GM19043 (cell line): Measurements from ENCODE around the gene HYI.
"Not testable (repeated sequence)": the region's sequence is repeated elsewhere in the genome, so short reads cannot be mapped to it uniquely, and the experiment has no call there.

Experiments used
- ATAC-seq: cut with Tn5 transposase; IDR thresholded peaks from one replicate; pipeline ENCODE4 v1.9.1; 2021; ENCODE audit warnings: low read depth; ENCODE audit not compliant: unreplicated experiment

The HYI gene

GRCh38 chr1:43432171-43432860 is 21.4 kb downstream of the HYI start:
- no peak for ATAC-seq

DNA sequence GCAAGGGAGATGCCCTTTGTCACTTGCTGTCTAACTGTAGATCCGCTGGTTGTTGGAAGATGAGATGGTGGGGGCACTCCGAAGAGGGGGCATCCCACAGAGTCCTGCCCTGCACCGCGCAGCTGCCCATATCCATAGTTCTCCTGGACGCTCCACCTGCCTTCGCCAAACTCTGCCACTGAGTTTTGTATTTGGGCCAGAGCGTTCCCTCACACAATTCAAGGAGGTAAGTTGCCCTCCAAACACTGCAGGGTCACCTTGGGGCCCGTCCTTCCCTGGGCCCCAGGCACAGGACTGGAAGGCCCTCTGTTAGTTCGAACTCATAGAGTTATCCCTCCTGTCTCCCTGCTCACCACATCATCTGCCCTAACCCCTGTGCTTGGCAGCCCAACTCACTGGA is 22.1 kb downstream of the HYI start:
- no peak for ATAC-seq

DNA sequence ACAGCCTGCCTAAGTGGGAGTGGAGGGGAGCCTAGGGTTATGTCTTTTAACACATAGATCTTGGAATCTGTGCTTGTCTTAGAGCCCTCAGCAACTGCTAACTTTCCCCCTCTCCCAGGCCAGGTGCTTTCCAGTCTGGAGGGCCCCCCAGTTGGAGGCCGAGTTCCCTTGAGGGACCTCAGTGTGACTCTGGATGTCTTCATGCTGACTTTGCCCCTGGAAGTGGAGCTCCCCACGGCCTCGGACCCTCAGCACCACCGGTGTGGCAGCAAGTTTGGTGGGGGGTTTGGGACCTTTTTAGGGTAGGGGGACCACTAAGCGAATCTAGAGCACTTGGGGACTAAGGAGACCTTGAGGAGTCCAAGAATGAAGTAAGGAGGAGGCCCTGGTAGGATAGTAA is 22.9 kb downstream of the HYI start:
- ATAC-seq: no peak

- ATAC-seq: no peak
Observed at GRCh38 chr1:43427941-43428340, 25.8 kb downstream of the HYI start.

- ATAC-seq: no peak
Observed at GRCh38 chr1:43427524-43427923, 26.2 kb downstream of the HYI start.

DNA sequence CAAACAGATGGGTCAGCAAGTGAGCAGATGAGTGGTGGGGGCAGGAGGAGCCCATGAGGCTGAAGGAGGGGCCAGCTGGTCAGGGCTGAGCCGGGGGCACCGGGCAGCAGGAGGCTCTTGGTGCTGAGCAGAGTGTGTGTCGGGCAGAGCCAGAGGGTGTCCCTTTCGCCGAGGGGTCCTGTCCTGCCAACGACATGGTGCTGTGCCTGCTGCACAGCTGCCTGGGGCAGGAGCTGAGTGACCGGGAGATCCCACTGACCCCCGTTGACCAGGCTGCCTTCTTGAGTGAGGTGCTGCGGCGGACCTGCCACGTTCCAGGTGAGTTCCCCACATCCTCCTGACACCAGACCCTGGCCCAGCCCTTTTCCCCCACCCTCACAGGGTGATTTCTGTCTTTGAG is 27.5 kb downstream of the HYI start:
- no peak for ATAC-seq

- ATAC-seq: no peak
Observed at GRCh38 chr1:43425045-43425444, 28.7 kb downstream of the HYI start.

GRCh38 chr1:43423672-43424550 is 29.8 kb downstream of the HYI start:
- ATAC-seq: no peak

DNA sequence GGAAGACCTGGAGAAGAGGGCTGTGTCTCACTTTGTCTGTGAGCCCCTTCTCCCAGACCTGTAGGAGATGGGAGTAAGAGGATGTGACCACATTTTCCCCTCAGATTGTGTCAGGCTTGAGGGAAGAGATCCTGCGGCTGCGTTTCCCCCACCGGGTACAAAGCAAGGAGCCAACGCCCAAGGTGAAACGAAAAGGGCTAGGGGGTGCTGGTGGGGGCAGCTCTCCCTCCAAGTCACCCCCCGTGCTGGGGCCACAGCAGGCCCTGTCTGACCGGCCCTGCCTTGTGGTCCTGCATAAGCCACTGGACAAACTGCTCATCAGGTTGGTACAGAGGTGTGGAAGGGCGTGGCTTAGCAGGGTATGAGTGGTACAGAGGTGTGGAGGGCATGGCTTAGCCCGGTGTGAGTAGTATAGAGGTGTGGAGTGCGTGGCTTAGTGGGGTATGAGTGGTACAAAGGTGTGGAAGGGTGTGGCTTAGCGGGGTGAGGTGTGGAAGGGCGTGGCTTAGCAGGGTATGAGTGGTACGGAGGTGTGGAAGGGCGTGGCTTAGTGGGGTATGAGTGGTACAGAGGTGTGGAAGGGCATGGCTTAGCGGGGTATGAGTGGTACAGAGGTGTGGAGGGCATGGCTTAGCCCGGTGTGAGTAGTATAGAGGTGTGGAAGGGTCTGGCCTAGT is 30.6 kb downstream of the HYI start:
- ATAC-seq: no peak

DNA sequence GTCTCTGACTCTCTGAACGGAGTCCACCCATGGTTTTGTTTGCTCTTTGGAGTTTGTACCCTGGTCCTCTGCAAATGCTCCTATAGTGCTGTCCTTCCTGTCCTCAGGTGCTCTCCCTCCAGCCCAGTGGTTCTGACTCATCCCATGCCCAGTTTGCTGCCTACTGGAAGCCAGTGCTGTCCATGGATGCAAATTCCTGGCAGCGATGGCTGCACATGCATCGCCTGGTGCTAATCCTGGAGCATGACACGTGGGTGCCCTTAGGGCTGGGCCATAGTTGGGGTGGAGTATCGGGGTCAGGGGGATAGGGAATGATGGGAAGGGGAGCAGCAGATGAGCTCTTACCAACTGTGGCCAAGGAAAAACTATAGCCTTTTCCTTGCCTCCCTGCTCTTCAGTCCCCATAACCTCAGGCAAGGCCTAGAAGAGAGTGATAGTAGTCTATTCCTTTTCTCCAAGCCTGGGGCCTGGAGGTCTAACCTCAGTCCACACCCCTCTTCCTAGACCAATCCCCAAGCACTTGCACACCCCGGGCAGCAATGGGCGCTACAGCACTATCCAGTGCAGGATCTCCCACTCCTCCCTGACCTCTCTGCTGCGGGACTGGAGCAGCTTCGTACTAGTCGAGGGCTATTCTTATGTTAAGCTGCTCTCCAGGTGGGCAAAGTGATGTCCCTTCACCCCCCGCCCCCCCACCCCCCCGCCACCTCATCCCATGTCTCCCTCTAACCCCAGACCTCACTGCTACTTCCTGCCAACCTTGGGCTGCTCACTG is 31.6 kb downstream of the HYI start:
- no peak for ATAC-seq

- ATAC-seq: no peak
Observed at GRCh38 chr1:43421396-43421795, 32.3 kb downstream of the HYI start.

- no peak for ATAC-seq
Observed at GRCh38 chr1:43420874-43421273, 32.9 kb downstream of the HYI start.

DNA sequence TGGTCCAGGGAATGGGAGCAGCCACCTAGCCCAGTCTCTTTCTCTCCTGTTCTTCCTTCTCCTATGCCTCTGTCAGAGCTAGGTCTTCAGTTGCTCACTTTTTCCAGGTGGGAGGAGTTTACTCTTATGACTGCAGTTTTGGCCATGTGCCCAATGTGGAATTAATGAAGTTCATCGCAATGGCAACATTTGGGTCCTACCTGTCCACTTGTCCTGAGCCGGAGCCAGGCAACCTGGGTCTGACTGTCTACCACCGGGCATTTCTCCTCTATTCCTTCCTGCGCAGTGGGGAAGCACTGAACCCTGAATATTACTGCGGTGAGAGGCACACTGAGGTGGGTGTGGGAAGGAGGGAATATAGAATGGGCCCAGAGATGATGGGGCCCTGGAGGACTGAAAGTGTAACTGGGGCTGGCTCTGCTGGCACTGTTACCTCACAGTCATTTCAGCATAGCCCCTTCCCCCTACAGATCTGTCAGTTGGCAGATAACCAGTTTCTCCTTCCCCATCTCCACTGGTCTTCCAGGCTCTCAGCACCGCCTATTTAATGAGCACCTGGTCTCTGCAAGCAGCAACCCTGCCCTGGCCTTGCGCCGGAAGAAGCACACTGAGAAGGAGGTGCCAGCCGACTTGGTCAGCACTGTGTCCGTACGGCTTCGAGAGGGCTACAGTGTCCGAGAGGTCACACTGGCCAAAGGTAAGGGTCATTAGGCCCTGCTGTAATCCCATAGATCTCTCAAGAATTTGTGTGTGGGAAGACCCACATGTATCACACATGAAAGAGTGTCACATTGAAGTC is 33.9 kb downstream of the HYI start:
- ATAC-seq: no peak

GRCh38 chr1:43418858-43419257 is 34.9 kb downstream of the HYI start:
- ATAC-seq: no peak

GRCh38 chr1:43415901-43416300 is 37.8 kb downstream of the HYI start:
- ATAC-seq: no peak

GRCh38 chr1:43414634-43415223 is 39.0 kb downstream of the HYI start:
- no peak for ATAC-seq

DNA sequence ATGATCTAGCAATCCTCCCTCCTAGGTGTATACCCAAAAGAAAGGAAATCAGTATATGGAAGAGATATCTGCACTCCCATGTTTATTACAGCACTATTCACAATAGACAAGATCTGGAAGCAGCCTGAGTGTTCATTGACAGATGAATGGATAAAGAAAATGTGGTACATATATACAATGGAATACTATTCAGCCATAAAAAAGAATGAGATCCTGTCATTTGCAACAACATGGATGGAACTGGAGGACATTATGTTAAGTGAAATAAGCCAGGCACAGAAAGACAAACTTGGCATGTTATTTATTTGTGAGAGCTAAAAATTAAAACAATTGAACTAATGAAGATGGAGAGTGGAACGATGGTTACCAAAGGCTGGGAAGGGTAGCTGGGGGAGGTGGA is 40.3 kb downstream of the HYI start:
- not testable (repeated sequence) for ATAC-seq

DNA sequence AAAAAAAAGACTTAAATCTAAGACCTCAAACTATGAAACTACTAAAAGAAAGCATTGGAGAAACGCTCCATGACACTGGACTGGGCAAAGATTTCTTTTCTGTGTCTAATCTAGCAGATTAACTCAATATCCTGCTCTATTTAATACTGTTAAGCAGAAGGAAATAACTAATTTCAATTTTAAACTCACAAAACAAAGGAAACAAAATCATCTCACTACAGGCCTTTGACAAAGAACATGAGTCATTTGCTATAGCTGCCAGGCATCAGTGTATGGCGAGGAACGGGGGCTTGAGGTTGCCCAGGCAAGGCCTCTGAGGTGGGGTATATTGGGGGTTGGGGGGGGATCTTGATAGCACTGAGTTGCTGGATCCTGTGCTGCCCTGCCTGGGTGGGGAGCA is 43.2 kb downstream of the HYI start:
- no peak for ATAC-seq

DNA sequence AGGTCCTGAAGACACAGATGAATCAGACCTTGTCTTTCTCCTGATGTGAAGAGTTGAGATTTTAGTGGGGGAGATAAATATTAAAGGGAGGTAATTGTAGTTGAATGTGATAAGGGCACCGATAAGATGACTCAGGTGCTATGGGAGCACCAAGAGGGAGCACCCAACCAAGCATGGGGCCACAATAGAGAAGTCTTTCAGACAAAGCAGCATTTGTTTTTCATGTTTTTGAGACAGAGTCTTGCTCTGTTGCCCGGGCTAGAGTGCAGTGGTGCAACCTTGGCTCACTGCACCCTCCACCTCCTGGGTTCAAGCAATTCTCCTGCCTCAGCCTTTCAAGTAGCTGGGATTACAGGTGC is 47.9 kb downstream of the HYI start:
- ATAC-seq: no peak
